H1 (cell line): ENCODE measurements around the gene FAM149B1. TPM values are rescaled to one million over a fixed set of nuclear protein-coding genes. Genes with fewer than 3 reads are reported as not detected.
A peak's percentile ranks its signal among the peaks of the same experiment; 100 is the strongest.

Source experiments
- CTCF ChIA-PET: fragments of 300-600 bp; sonication (Branson Sonifier 250); formaldehyde crosslinking; loops from one replicate; lab custom pipeline; 2021; ENCODE audit not compliant: partially characterized antibody; lab: Charles Lee
- POLR2A ChIA-PET: fragments of 300-600 bp; sonication (Branson Sonifier 250); formaldehyde crosslinking; loops from one replicate; lab custom pipeline; 2021; ENCODE audit warnings: inconsistent platforms; ENCODE audit not compliant: partially characterized antibody; lab: Charles Lee
- DNase-seq, 2 experiments: peaks; one replicate each; pipeline versions ENCODE4 v3.0.0 to v3.0.0-alpha.2; 2010 to 2022; ENCODE audit warnings: low spot score in 2 of 2, low read depth in 1 of 2, mixed read lengths in 1 of 2
- FAIRE-seq: peaks from 2 replicates; lab custom pipeline; 2011; peaks lifted over from hg19 to GRCh38; lab: Jason Lieb, UNC
- H2AFZ ChIP-seq: 2 replicates; pipeline ENCODE4 v1.8.1; 2012; ENCODE audit warnings: low read length, inconsistent platforms
- H2AK5ac ChIP-seq: 2 replicates; pipeline ENCODE4 v1.6.1; 2013; ENCODE audit warnings: low read depth, low read length
- H2BK120ac ChIP-seq: replicated peaks from 2 replicates; pipeline ENCODE3; 2013; ENCODE audit warnings: low read depth, low read length, inconsistent platforms
- H2BK12ac ChIP-seq: 2 replicates; pipeline ENCODE4 v1.6.1; 2013; ENCODE audit warnings: low read depth, low read length
- H2BK15ac ChIP-seq: 2 replicates; pipeline ENCODE4 v1.6.1; 2013; ENCODE audit warnings: low read length
- H2BK20ac ChIP-seq: 2 replicates; pipeline ENCODE4 v1.6.1; 2013; ENCODE audit warnings: low read length
- H2BK5ac ChIP-seq: 2 replicates; pipeline ENCODE4 v1.6.1; 2013; ENCODE audit warnings: low read depth, low read length
- H3K14ac ChIP-seq: 2 replicates; pipeline ENCODE4 v1.6.1; 2013; ENCODE audit warnings: inconsistent platforms; ENCODE audit not compliant: insufficient read length
- H3K18ac ChIP-seq: 2 replicates; pipeline ENCODE4 v1.6.1; 2013; ENCODE audit warnings: low read length; ENCODE audit errors: extremely low read depth
- H3K23ac ChIP-seq: 2 replicates; pipeline ENCODE4 v1.6.1; 2013; ENCODE audit warnings: inconsistent platforms; ENCODE audit not compliant: insufficient read length
- H3K23me2 ChIP-seq: 2 replicates; pipeline ENCODE4 v1.6.1; 2013; ENCODE audit warnings: low read depth, low read length
- H3K27ac ChIP-seq: 2 replicates; pipeline ENCODE4 v1.6.1; 2011; ENCODE audit warnings: low read depth, low read length, inconsistent platforms
- H3K27me3 ChIP-seq, 4 experiments: replicated peaks in 1 of 4; 1 replicate in 1 of 4; 2 replicates in 3 of 4; pipeline versions ENCODE4 v1.6.1 to v1.8.1; 2011 to 2013; ENCODE audit warnings: low read length in 3 of 4, mild to moderate bottlenecking in 3 of 4, inconsistent platforms in 2 of 4, mixed read lengths in 2 of 4, moderate library complexity in 1 of 4; ENCODE audit not compliant: control insufficient read depth in 3 of 4, insufficient read depth in 3 of 4; ENCODE audit errors: extremely low read depth in 1 of 4
- H3K36me3 ChIP-seq, 4 experiments: 2 replicates each; pipeline versions ENCODE4 v1.6.1 to v1.8.1; 2011 to 2013; ENCODE audit warnings: mild to moderate bottlenecking in 4 of 4, low read length in 3 of 4, moderate library complexity in 2 of 4, control low read depth in 1 of 4, inconsistent platforms in 1 of 4; ENCODE audit not compliant: insufficient read depth in 4 of 4, control insufficient read depth in 2 of 4
- H3K4ac ChIP-seq: replicated peaks from 2 replicates; pipeline ENCODE3; 2013; ENCODE audit warnings: low read length, low read depth, mixed read lengths, inconsistent platforms; ENCODE audit not compliant: insufficient read length
- H3K4me1 ChIP-seq, 4 experiments: replicated peaks in 1 of 4; 1 replicate in 1 of 4; 2 replicates in 3 of 4; pipeline versions ENCODE4 v1.6.1 to v1.8.1; 2011 to 2013; ENCODE audit warnings: low read length in 3 of 4, inconsistent platforms in 2 of 4, mixed read lengths in 1 of 4; ENCODE audit not compliant: insufficient read depth in 4 of 4, control insufficient read depth in 3 of 4
- H3K4me2 ChIP-seq, 2 experiments: 2 replicates each; pipeline versions ENCODE4 v1.6.1 to v1.8.1; 2011 to 2013; ENCODE audit warnings: low read depth in 2 of 2, low read length in 2 of 2, control low read depth in 1 of 2, inconsistent platforms in 1 of 2, mild to moderate bottlenecking in 1 of 2; ENCODE audit not compliant: insufficient read depth in 1 of 2
- H3K4me3 ChIP-seq, 4 experiments: fragments of 200-600, 300-600 bp in 1 of 4; sonication (generic), shearing (Covaris generic), sonication (Bioruptor Twin) in 1 of 4; 2 replicates each; pipeline versions ENCODE4 v1.5.1 to v1.8.1; 2011 to 2016; ENCODE audit warnings: low read length in 4 of 4, low read depth in 3 of 4, control low read depth in 2 of 4, inconsistent platforms in 2 of 4, mild to moderate bottlenecking in 2 of 4, mixed read lengths in 1 of 4, moderate library complexity in 1 of 4; ENCODE audit not compliant: insufficient read depth in 2 of 4; ENCODE audit errors: extremely low read depth in 1 of 4
- H3K56ac ChIP-seq: replicated peaks from 2 replicates; pipeline ENCODE3; 2013; ENCODE audit warnings: low read depth, mild to moderate bottlenecking, mixed read lengths, low read length, inconsistent platforms; ENCODE audit not compliant: insufficient read length
- H3K79me1 ChIP-seq: 2 replicates; pipeline ENCODE4 v1.6.1; 2013; ENCODE audit warnings: low read depth, low read length, control low read depth
- H3K79me2 ChIP-seq, 2 experiments: 2 replicates each; pipeline versions ENCODE4 v1.6.1 to v1.8.1; 2012 to 2013; ENCODE audit warnings: low read length in 2 of 2, mild to moderate bottlenecking in 2 of 2, inconsistent platforms in 1 of 2; ENCODE audit not compliant: insufficient read depth in 2 of 2, control insufficient read depth in 1 of 2
- H3K9ac ChIP-seq, 4 experiments: replicated peaks in 1 of 4; 1 replicate in 1 of 4; 2 replicates in 3 of 4; pipeline versions ENCODE4 v1.6.1 to v1.8.1; 2011 to 2013; ENCODE audit warnings: low read depth in 3 of 4, low read length in 3 of 4, control low read depth in 2 of 4, mild to moderate bottlenecking in 2 of 4, moderate library complexity in 2 of 4, inconsistent platforms in 1 of 4; ENCODE audit errors: extremely low read depth in 1 of 4
- H3K9me3 ChIP-seq, 2 experiments: 2 replicates each; pipeline versions ENCODE4 v1.6.1 to v1.8.1; 2012 to 2013; ENCODE audit warnings: mild to moderate bottlenecking in 2 of 2, moderate library complexity in 2 of 2, control low read depth in 1 of 2, inconsistent platforms in 1 of 2, low read depth in 1 of 2, low read length in 1 of 2, mixed read lengths in 1 of 2; ENCODE audit not compliant: insufficient read depth in 2 of 2
- H4K20me1 ChIP-seq, 2 experiments: replicated peaks in 1 of 2; 2 replicates each; pipeline versions ENCODE3 to v1.8.1; 2011 to 2013; ENCODE audit warnings: inconsistent platforms in 2 of 2, low read length in 2 of 2, mild to moderate bottlenecking in 1 of 2; ENCODE audit not compliant: insufficient read depth in 2 of 2, control insufficient read depth in 1 of 2
- H4K5ac ChIP-seq: 2 replicates; pipeline ENCODE4 v1.6.1; 2013; ENCODE audit warnings: low read length, low read depth, mixed read lengths, inconsistent platforms; ENCODE audit not compliant: insufficient read length
- H4K8ac ChIP-seq: 2 replicates; pipeline ENCODE4 v1.8.0; 2013; ENCODE audit warnings: mild to moderate bottlenecking, moderate library complexity, low read length, inconsistent platforms; ENCODE audit not compliant: insufficient read depth; ENCODE audit errors: extremely low read depth
- H4K91ac ChIP-seq: replicated peaks from 2 replicates; pipeline ENCODE3; 2013; ENCODE audit warnings: low read length, mixed read lengths, inconsistent platforms; ENCODE audit not compliant: insufficient read length
- EGR1 ChIP-seq: IDR thresholded peaks from 2 replicates; pipeline ENCODE4 v1.6.1; 2011; ENCODE audit warnings: low read depth, low read length, borderline replicate concordance
- JUN ChIP-seq: IDR thresholded peaks from 2 replicates; pipeline ENCODE4 v1.6.1; 2011; ENCODE audit warnings: low read depth, mild to moderate bottlenecking, improper control_type of control experiment, low read length
- KDM5A ChIP-seq: fragments of 200-600 bp; IDR thresholded peaks from 2 replicates; pipeline ENCODE4 v1.7.1; 2012; ENCODE audit warnings: mild to moderate bottlenecking, low read length, inconsistent platforms, mixed read lengths
- POU5F1 ChIP-seq: IDR thresholded peaks from 2 replicates; pipeline ENCODE4 v1.6.1; 2011; ENCODE audit warnings: low read depth, mild to moderate bottlenecking, low read length, moderate library complexity
- RAD21 ChIP-seq, 2 experiments: IDR thresholded peaks in 1 of 2; conservative IDR thresholded peaks in 1 of 2; 2 replicates each; pipeline ENCODE4 v1.6.1; 2011; ENCODE audit warnings: low read depth in 2 of 2, low read length in 2 of 2, improper control_type of control experiment in 1 of 2, inconsistent platforms in 1 of 2, mild to moderate bottlenecking in 1 of 2, moderate library complexity in 1 of 2
- RBBP5 ChIP-seq: IDR thresholded peaks from 2 replicates; pipeline ENCODE4 v1.7.1; 2012; ENCODE audit warnings: low read depth, mild to moderate bottlenecking, inconsistent platforms, low read length, moderate library complexity, borderline replicate concordance
- YY1 ChIP-seq: IDR thresholded peaks from 2 replicates; pipeline ENCODE4 v1.6.1; 2011; ENCODE audit warnings: low read depth, mild to moderate bottlenecking, low read length
- WGBS, 2 experiments: shearing (Covaris generic) in 1 of 2; methylation state at CpG; one replicate each; pipeline versions ENCODE4 v1.1.6 to v1.1.7; 2013 to 2015; ENCODE audit warnings: low lambda C conversion rate in 2 of 2, mixed read lengths in 2 of 2, inconsistent platforms in 1 of 2, low coverage in 1 of 2, missing lambda C conversion rate in 1 of 2; ENCODE audit not compliant: insufficient replicate concordance in 2 of 2, insufficient coverage in 1 of 2, insufficient read length in 1 of 2; ENCODE audit errors: extremely low coverage in 1 of 2, missing lambda C conversion rate in 1 of 2; 5-methylcytosine and 5-hydroxymethylcytosine counted together
- polyA plus RNA-seq, 7 experiments: library from polyadenylated mRNA; depleted of rRNA in 3 of 7; stranded (reverse) in 5 of 7; unstranded in 2 of 7; fragments of >200 nt in 5 of 7; fragments of 200-250 nt in 2 of 7; gene quantifications; 1 replicate in 5 of 7; 2 replicates in 1 of 7; 4 replicates in 1 of 7; pipeline versions ENCODE4 v1.2.1 to v1.2.3, GENCODE V29; 2011 to 2013; ENCODE audit warnings: missing spikeins in 2 of 7, mixed read lengths in 2 of 7
- total RNA-seq: library from RNA; stranded (reverse); fragmentation: NEBNext Ultra II Directional; extraction: Animal tissue kit (Norgen Biotek cat#: 25700); gene quantifications from 2 replicates; pipeline ENCODE4 v1.2.1, GENCODE V29; 2021
- TF ChIP-seq, protein P1 (sequence below): IDR thresholded peaks from 2 replicates; pipeline ENCODE4 v1.6.1; 2012; ENCODE audit warnings: inconsistent platforms
- TF ChIP-seq, protein P2 (sequence below), 3 experiments: IDR thresholded peaks; 1 replicate in 2 of 3; 2 replicates in 1 of 3; pipeline versions ENCODE4 v1.5.1 to v1.6.1; 2011; ENCODE audit warnings: low read length in 3 of 3, mild to moderate bottlenecking in 3 of 3, inconsistent platforms in 2 of 3, low read depth in 1 of 3, moderate library complexity in 1 of 3; ENCODE audit not compliant: insufficient read depth in 1 of 3; ENCODE audit errors: control extremely low read depth in 1 of 3

FAM149B1 gene
- total and polyA plus RNA-seq, 2 of the 8 experiments (the other 6 are each of a cell fraction or from before 2014, with no cell fraction given): 16.8 to 21.9 TPM

DNA sequence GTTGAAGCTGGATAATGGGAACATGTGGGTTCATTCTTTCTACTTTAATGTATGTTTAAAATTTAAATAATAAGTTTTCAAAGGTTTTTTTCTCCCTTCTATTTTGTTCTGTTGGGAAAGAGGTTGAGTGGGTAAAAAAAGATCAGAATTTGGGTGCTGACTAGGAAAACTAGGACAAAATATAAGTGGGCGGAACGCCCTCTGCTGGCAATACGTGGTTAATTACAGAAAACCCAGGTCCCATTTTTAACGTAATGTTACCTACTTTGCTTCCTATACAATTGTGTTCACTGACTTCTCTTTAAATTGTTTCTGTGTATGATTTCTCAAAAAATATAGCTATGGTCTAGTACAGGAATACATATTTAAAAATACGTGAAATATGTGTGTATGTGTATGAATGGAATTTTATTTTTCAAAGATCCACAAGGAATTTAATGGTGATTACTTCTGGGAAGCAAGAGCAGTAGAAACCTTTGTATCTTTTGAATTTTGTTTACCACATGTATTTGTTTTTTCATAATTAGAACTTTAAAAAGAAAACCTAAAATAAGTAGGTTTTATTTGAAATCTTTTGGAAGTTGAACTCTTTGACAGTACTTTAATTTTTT is 8.8 kb upstream of the FAM149B1 start:
- Histone ChIP-seq H4K20me1 (peaks cover 0 to 9% of the 10 kb centered on the region in 2 experiments), H3K79me1 (peaks cover 2% of the 10 kb centered on the region), H2BK120ac (no peak overlapping the region), H4K91ac (no peak overlapping the region), H2AK5ac (no peak overlapping the region), H3K79me2 (peaks cover 4 to 36% of the 10 kb centered on the region in 2 experiments; a peak in 3 of 4 replicates), H3K27ac (no peak overlapping the region), H3K4me2 (no peak overlapping the region), H3K23ac (no peak overlapping the region), H2BK20ac (no peak overlapping the region), H3K36me3 (peaks cover 2 to 30% (median 21%) of the 10 kb centered on the region in 4 experiments), H2BK12ac (no peak overlapping the region), H3K14ac (no peak overlapping the region), H3K23me2 (no peaks in the 10 kb centered on the region), H2AFZ (no peak overlapping the region), H3K9me3 (no peaks in the 10 kb centered on the region; a peak in 1 of 4 replicates), H2BK5ac (no peak overlapping the region), H3K27me3 (no peaks in the 10 kb centered on the region), H4K5ac (no peak overlapping the region), H2BK15ac (no peak overlapping the region), H3K4me3 (no peak overlapping the region), H3K4ac (no peak overlapping the region), H3K4me1 (no peaks in the 10 kb centered on the region), H4K8ac (no peak overlapping the region), H3K56ac (no peak overlapping the region), H3K18ac (no peak overlapping the region), H3K9ac (no peak overlapping the region)
- DNase-seq (peak; percentile 3 to 60), FAIRE-seq (peak; percentile 79)
- POLR2A ChIA-PET: interaction anchor here (2.5 kb wide), 1 partner anchor 9 kb away, joined by 10 read pairs; the partner anchor contains the start of genes ECD and FAM149B1
- WGBS, 2 experiments: 15% methylated on average over 5 of the region's 5 CpGs; no CpG with 5 or more reads in 1 of the 2 experiments
- CTCF ChIA-PET: interaction anchor here (0.7 to 4.5 kb wide), 18 partner anchors 8 to 483 kb away, joined by 3 to 28 read pairs (median 4); partner anchors contain the start of gene ECD
- TF ChIP-seq JUN: no peak
- no peak for TF ChIP-seq POU5F1
- TF ChIP-seq KDM5A: no peak
- TF ChIP-seq, protein P1, sequence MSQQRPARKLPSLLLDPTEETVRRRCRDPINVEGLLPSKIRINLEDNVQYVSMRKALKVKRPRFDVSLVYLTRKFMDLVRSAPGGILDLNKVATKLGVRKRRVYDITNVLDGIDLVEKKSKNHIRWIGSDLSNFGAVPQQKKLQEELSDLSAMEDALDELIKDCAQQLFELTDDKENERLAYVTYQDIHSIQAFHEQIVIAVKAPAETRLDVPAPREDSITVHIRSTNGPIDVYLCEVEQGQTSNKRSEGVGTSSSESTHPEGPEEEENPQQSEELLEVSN: no peak
- TF ChIP-seq RAD21 (IDR thresholded peaks at IDR 0.05 in 1 of 2, conservative IDR thresholded peaks at IDR 0.05 in 1 of 2; ENCODE audit: low read depth in 2 of 2, low read length in 2 of 2): peak; percentile 50 to 60
- TF ChIP-seq YY1: no peak
- TF ChIP-seq, protein P2, sequence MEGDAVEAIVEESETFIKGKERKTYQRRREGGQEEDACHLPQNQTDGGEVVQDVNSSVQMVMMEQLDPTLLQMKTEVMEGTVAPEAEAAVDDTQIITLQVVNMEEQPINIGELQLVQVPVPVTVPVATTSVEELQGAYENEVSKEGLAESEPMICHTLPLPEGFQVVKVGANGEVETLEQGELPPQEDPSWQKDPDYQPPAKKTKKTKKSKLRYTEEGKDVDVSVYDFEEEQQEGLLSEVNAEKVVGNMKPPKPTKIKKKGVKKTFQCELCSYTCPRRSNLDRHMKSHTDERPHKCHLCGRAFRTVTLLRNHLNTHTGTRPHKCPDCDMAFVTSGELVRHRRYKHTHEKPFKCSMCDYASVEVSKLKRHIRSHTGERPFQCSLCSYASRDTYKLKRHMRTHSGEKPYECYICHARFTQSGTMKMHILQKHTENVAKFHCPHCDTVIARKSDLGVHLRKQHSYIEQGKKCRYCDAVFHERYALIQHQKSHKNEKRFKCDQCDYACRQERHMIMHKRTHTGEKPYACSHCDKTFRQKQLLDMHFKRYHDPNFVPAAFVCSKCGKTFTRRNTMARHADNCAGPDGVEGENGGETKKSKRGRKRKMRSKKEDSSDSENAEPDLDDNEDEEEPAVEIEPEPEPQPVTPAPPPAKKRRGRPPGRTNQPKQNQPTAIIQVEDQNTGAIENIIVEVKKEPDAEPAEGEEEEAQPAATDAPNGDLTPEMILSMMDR (IDR thresholded peaks at IDR 0.05; ENCODE audit: control extremely low read depth in 1 of 3, insufficient read depth in 1 of 3, low read depth in 1 of 3, low read length in 3 of 3): peak in 2 of 3 experiments; percentile 41 to 63; a peak in 2 of 4 replicates
- TF ChIP-seq EGR1: no peak
- TF ChIP-seq RBBP5: no peak
